Ecto neural progenitor cell (in vitro differentiated cells): ENCODE data around the gene RARB.
A peak's percentile ranks its signal among the peaks of the same experiment; 100 is the strongest.

Experiments
- DNase-seq: peaks from one replicate; pipeline ENCODE4 v3.0.0-alpha.2; 2018; ENCODE audit warnings: low spot score

The RARB gene

DNA sequence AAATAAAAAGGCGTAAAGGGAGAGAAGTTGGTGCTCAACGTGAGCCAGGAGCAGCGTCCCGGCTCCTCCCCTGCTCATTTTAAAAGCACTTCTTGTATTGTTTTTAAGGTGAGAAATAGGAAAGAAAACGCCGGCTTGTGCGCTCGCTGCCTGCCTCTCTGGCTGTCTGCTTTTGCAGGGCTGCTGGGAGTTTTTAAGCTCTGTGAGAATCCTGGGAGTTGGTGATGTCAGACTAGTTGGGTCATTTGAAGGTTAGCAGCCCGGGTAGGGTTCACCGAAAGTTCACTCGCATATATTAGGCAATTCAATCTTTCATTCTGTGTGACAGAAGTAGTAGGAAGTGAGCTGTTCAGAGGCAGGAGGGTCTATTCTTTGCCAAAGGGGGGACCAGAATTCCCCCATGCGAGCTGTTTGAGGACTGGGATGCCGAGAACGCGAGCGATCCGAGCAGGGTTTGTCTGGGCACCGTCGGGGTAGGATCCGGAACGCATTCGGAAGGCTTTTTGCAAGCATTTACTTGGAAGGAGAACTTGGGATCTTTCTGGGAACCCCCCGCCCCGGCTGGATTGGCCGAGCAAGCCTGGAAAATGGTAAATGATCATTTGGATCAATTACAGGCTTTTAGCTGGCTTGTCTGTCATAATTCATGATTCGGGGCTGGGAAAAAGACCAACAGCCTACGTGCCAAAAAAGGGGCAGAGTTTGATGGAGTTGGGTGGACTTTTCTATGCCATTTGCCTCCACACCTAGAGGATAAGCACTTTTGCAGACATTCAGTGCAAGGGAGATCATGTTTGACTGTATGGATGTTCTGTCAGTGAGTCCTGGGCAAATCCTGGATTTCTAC lies at the start of gene RARB:
Gene RARB (plus strand): TSS at position 322 of the 847 bp plus-strand sequence. CDS start 469 bp downstream, at position 791.
- DNase-seq: peak; percentile 72

DNA sequence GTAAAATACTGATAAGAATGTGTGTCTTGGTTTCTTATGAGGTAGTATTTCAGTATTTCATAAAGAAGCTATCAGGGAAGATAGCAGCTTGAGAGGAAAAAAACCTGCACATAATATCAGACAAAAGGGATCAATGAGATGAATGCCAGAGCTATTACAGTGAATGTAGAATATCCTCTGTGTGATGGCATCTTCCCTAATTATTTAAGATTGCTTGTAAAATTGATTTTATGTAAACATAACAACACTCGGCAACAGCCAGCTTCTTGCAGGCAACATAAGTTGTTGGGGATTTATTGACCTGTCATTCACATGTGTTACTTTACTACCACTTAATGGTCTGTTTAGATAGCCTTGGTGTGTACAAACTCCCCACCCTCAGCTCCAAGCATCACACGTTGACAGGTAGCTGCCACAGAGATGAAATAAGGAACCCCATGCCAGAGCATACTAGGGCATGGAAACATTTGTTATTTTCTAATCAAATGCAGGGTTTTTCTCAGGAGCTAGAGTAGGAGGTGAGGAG lies 49.2 kb upstream of the RARB start:
- no peak for DNase-seq

DNA sequence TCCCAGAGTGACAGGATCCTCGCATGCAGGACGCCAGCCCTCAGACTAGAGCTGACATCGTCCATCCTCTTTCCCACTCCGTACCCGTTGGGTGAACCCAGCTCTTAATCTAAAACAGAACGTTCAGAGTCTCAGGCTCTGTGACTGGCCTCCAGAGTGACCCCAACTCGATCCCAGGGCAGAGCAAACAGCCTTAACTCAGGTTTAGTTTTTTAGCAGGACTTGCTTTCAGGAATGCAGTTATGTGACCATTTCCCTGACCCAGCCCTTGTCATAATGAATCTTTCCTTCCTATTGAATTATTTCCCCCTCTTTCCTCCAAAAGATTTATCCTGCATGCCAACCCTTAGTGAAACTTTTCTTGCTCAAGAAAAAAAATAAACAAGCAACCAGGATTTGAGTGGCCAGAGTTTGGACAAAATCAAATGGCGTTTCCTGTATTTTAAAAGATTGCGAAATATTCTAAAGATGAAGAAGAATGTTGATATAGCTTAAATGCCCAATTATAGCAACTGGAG lies 47.8 kb upstream of the RARB start:
- no peak for DNase-seq

DNA sequence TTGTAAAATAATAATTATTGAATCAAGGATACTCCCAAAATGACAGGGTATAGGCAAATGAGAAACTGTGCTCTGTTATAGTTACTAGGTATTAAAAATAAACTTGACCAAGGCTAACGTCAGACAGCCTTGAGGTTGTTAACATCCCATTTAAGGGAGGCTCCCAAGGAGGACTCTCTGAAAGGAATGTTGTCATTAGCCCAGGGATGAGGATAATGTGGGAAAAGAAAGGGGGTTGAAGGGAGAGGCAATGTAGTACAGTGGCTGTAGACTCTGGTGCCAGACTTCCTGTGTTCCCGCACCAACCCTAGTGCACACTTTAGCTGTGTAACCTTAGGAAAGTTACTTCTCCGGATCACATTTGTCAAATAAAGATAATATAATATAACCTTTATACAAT lies 47.0 kb upstream of the RARB start:
- no peak for DNase-seq

DNA sequence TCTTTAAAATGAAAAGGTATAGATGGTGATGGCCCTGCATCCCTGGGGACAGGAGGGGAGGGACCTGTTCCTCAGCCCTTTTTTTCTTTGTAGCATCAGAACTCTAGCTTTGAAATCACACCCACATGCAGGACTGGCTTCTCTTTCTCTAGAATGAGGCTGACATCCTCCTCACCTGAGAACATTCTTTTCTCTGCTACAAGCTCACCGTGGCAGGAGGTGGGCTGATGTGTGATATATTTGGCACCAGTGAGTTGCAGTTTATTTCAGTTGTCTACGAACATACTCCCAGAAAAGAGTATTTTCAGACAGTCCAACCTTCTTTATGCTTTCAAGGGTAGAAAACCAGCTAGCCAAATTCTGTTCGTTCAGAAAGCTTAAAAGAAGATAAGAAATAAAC lies 43.6 kb upstream of the RARB start:
- DNase-seq: no peak

DNA sequence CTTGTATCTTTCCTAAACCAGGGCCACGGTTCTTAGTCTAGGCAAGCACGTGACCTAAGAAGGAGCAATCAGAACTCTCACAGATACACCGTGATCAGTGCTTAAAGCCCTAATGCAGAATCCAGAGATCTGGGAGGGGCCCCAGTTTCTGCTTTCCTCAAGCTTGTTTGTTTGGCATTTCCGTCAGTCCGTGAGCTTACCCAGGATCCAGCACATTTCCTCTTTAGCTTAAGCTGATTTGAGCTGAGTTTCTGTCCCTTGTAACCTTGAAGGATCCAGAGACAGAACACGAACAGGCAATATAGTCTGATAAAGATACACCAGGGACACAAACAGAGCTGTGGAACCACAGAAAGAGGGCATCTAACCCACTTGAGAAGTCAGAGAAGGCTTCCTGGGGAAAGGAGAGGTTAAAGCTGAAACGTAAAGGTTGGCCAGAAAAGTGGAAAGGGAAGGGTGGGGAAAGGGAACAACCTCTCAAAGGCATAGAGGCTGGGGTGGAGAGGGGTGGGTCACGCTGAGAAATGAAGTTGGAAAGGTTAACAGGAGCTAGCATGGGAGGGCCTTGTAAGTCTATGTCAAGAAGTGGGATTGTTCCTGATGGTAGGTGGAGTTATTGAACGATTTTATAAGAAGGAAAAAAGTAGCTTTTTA lies 42.1 kb upstream of the RARB start:
- DNase-seq: no peak

DNA sequence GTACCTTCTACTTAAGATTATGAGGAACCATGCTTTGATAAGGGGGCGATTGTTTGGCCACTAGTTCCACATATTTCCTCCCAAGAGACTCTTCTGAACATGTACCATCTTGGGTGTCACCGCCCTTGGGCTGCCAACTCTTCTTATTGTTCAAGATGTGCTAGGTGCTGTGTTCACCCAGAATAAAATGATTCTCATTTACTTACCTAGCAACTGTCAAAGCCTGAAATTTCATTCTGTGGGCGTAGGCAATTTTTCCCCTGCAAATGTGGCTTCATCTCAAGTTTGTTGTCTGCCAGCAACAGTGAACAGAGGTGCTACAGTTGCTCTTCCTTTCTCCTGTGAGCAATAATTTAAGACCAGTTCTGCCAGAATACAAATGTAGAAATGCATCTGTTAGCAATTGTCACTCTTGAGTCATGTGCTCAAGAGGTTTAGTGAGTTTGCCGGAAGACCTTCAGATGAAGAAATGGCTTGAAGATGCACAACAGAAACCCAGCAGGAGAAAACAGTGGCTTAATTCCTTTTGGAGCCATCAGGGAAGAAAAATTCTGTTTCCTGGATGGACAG lies 41.3 kb upstream of the RARB start:
- no peak for DNase-seq

DNA sequence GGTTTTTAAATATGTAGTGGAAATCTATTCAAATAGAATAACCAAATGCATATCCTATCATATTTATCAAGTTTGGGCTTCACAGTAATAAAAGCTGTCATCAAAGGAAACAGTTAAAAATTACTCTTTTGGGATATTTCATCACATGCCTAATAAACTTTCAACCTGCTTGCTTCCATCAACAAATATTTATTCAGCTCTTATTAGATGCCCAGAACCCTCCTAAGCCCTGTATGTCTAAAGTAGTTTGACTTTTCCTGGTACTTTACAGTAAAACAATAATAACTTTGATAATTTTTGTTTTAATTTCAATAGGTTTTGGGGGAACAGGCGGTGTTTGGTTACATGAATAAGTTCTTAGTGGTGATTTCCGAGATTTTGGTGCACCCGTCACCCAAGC lies 37.5 kb upstream of the RARB start:
- DNase-seq: no peak

DNA sequence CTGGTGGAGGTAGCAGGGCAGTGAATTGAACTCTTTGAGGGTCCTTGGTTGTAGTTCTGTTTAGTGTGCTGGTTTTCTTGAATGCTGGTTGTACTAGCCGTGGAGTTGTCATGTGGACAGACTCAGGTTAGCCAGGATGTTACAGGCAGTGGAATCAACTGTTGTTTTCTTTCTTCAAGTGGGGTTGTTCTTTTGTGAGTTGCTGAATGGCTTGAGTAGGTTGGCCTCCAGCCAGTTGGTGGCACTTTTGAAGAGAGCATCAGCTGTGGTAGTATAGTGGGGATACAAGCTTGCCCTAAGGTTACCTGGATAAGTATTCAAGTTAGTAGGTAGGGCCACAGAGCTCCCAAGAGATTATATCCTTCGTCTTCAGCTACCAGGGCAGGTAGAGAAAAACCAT lies 31.8 kb upstream of the RARB start:
- DNase-seq: no peak

DNA sequence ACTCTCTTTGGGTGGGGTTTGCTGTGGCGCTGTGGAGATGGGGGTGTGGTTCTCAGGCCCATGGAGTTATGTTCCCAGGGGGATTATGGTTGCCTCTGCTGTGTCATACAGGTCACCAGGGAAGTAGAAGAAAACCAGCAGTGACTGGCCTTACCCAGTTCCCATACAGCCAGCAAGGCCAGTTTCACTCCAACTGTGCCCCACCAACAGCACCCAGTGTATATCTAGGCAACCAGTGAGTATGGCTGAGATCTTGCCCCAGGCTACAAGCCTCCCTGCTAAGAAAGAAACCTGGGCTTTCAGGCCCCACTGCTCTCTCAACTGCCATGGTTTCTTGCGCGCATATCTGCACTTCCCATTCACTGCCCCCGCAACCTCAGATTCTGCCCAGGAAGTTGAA lies 31.4 kb upstream of the RARB start:
- DNase-seq: no peak

DNA sequence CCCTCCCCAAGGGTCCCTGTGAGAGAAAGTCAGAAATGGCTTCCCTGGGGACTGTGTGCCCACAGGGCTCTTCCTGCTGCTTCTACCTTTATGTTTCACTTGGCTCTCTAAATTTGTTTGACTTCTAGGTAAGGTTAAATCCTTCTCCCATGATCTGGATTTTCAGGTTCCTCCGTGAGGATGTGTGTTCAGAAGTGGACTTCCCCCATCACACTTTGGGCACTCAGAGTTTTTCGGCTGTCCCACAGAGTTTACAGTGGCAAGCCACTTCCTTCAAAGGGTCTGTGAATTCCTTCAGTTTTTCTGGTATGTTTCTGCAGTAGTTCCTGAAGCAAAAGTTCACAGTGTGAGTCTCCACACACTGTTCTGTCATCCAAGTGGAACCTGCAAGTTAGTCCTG lies 30.9 kb upstream of the RARB start:
- no peak for DNase-seq

DNA sequence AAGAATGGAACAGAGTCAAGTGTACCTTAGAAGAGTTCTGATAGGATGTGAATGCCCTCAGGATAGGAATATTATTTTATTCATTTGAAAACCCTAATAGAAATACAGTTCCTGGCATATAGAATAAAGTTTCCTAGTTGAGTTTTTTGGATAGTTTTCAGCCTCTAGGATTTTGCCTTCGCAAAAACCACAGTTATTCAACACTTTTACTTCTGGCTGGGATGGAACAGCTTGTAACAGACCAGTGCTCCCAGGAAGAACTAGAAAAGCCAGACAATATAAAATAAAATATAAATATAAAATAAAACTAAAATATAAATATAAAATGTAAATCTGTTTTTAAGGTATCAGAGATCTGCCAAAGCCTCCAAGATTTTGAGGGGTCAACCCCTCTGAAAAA lies 27.5 kb upstream of the RARB start:
- no peak for DNase-seq

DNA sequence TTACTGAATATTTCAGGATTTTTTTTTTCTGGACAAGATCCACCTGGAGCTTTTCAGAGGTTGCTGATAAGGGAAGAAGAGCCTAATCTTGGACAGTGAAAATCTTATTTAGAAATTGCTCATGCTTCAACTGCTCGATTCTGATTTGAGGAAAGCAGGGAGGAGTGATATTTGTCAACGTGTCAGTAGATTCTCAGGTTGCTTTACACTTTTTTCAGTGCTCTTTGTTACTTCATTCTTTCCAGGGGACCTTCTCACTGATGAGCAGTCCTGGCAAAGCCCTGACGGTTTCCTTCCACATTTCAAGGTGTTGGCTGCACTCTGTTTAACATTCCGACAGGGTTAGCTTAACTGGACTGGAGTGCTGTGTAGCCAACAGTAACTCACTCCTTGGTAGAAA lies 24.1 kb upstream of the RARB start:
- DNase-seq: no peak

DNA sequence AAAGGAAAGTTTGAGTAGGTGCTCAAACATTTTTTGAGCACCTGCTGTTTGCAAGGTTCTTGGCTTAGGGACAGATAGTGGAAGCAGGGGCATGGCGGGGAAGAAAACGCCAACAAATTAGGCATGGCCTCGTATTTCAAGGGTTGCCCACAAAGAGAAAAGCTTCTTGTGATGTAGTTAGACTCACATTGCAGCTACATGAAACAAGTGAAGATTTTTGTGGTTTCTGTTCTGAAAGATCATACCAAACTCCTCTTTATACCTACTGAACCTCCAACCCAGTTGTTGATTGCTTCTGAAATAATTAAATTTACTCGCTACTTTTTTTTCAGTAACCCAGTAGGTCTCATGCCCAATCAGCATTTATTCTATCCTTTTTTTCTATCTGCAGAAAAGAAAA lies 23.5 kb upstream of the RARB start:
- no peak for DNase-seq

DNA sequence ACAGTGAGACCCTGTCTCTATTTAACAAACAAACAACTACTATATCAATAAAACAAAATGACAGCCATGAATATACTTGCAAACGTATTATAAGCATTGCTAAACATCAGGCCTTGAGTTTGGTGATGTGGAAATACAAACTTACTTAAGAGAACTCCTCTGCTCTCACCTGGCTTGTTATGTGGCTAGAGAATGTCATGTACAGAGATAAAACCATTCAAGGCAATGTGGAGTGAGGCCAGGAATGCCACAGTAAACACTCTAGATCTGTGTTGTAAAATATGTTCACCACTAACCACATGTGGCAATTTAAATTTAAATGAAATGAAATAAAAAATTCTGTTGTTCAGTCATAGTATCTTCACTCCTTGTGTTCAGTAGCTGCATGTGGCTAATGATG lies 22.7 kb upstream of the RARB start:
- DNase-seq: no peak

DNA sequence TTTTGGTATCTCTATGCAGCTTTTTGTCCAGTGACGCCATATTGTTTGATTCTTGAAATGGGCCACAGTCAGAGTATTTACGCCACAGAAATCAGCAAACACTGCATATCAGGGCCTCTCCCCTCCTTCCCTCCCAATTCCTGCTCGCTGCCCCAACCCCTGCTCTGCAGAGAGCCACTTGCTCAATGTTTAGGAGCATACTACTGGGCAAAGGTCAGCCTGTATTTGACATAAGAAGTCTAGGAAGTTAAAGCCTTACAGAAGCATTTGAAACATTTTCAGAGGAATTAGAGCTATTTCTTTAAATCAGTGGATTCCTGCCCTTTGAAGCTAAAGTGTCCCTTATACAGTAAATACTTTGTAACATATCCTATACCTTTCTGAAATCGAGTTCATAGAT lies 17.4 kb upstream of the RARB start:
- no peak for DNase-seq

DNA sequence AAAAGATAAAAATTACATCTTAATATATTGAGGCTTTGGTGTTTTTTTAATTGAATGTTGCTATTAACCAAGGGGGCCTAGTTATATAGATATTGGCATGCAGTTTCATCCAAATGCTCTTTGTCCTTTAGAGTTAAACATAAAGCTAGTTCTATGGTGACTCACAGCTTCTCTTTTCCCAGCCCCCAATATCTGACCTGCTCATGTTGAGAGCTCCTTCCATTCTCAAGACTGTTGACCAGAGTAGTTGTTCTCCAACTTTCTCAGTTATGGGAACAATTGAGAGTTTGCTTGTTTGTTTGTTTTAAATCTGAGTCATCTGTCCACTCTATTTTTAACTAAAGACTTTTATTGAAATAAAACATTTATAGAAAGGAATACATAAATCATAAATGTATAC lies 15.8 kb upstream of the RARB start:
- no peak for DNase-seq

DNA sequence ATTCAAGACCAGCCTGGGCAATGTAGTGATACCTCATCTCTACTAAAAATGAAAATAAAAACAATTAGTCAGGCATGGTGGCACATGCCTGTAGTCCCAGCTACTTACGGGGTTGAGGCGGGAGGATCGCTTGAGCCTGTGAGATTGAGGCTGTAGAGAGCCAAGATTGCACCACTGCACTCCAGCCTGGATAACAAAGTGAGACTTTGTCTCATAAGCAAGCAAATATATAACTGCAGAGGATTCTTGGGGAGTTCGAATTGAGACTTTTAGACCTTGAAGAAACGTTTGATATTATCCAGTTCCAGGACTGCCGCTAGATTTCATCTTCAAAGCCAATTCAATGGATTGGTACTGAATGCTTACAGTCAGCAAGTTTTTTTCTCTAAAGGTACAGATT lies 11.9 kb upstream of the RARB start:
- no peak for DNase-seq

DNA sequence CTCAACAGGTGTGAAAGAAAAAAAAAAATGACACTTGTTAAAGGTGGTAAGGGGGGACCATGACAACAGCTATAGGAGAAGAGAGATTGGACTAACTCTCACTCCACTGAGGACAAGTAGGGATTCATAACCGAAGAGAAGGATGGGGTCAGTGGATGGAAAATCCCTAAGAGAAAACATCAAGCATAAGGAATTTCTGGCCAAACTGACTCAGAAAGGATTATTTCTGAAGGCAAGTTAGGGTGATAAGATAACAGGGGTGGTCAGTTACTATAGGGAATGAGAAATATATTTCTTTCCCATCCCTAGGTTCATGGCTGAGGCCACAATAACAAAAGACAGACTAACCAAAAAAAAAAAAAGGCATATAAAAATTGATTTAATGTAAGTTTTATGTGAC lies 9.5 kb upstream of the RARB start:
- DNase-seq: no peak

DNA sequence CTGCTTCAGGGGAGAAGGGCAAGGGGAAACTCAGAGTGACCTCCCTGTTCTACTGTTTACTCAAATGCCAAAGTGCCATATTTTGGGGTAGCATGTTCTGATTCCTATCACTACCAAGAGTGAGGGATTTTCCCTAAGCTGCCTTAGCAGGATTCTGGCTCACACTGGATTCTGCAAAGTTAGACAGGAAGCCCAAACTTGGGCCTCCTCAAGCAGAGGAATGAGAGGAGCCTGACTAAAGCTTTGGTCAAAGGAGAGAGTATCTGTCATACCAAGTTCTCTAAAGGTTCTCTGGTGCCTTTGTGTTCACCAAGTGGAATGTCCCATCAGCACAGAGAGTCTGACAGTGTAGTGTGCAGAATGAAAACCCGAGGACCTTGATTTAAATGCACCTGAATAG lies 8.8 kb upstream of the RARB start:
- DNase-seq: no peak

DNA sequence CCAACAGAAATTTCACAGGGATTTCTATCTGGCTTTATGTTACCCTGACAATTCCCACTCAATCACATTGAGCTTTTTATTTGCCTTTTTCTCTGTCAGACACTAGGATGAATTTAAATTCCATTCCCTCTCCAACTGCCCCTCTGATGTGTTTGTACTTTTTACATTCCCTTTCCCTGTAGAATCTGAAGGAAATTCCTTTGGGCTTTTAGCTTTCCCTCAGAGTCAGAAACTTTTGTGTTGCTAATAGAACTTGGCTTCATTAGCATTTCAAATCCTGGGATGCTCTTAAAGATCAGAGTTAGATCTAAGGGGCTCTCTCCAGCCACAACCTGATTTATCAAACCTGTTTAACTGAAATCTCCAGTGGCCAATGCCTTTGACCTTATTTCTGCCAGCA lies 7.9 kb upstream of the RARB start:
- no peak for DNase-seq

DNA sequence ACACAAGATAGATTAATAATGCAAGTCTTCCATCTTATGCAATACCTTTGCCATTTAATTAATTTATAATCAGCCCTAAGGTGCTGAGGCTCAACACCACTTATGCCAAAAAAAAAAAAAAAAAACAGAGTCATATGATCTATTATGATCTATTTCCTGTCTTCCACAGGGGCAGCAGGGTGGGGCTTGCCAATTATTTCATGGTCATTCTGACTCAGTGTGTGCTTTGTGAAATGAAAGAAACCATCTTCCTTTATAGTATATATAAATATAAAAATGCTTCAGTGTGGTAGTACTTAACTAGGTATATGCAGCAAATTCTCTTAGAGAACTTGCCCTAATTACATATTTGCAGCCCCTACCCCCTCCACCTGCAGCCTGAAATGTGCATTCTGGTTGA lies 7.2 kb upstream of the RARB start:
- no peak for DNase-seq

DNA sequence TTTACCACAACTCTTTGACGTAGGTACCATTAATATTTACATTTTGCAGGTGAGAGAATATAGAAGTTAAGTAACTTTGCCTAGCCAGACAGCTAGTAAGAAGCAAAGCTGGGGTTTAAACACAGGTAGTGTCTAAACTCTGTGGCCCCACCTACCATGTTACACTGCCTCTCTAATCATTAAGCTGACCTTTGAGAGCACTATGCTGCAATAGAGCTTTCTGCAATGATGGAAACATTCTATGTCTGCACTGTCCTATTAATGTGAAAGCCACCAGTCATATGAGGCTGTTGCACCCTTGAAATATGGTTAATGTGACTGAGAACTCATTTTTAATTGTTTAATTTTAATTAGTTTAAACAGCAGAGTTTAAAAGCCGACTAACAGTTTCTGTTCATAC lies 6.3 kb upstream of the RARB start:
- DNase-seq: no peak
